ENCODE data around the gene MNAT1. TPM values are rescaled to one million over a fixed set of nuclear protein-coding genes. Genes with fewer than 3 reads are reported as not detected.

The MNAT1 gene
- total RNA-seq, 1 experiment from 2014 or later: 44.6 TPM

DNA sequence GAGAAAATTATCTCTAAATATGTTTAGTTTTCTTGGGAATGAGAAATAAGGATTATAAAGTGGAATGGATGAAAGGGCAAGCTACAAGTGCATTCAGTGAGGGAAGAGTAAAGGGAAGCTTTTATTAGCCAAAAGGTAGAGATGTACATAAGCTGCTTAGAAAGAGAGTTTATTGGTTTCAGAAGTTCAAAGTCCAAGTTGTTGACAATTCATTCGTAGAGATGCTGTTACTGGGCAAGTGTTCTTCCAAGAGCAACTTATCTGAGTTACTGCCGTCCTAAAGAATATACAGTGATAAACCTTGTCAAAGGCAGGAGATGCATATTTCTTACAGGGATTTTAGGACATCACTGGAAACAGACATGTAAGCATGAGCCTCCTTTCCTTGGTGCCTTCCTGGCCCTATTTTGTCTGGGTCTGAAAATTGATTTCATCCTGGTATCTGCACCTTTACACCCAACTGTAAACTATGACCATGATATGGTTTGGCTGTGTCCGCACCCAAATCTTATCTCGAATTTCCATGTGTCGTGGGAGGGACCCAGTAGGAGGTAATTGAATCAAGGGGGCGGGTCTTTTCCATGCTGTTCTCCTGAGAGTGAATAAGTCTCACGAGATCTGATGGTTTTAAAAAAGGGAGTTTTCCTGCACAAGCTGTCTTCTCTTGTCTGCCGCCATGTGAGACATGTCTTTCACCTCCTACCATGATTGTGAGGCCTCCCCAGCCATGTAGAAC is 199.5 kb downstream of the MNAT1 start:
- H3K36me3 Mint-ChIP-seq (ENCODE audit: insufficient read depth, unreplicated experiment): no peaks in the 10 kb centered on the region
- no TSS peak for BruUV-seq (replicated peaks)
- H3K9me3 Mint-ChIP-seq (ENCODE audit: low read depth, unreplicated experiment): no peaks in the 10 kb centered on the region
- CTCF ChIA-PET: no interaction called here
- DNase-seq: no peak
- no peak overlapping the region for H3K27ac Mint-ChIP-seq (ENCODE audit: unreplicated experiment)
- H3K4me1 Mint-ChIP-seq (ENCODE audit: low read depth, unreplicated experiment): no peaks in the 10 kb centered on the region
- H3K4me3 Mint-ChIP-seq (ENCODE audit: low read depth, unreplicated experiment): no peak overlapping the region
- TF ChIP-seq, protein P1, sequence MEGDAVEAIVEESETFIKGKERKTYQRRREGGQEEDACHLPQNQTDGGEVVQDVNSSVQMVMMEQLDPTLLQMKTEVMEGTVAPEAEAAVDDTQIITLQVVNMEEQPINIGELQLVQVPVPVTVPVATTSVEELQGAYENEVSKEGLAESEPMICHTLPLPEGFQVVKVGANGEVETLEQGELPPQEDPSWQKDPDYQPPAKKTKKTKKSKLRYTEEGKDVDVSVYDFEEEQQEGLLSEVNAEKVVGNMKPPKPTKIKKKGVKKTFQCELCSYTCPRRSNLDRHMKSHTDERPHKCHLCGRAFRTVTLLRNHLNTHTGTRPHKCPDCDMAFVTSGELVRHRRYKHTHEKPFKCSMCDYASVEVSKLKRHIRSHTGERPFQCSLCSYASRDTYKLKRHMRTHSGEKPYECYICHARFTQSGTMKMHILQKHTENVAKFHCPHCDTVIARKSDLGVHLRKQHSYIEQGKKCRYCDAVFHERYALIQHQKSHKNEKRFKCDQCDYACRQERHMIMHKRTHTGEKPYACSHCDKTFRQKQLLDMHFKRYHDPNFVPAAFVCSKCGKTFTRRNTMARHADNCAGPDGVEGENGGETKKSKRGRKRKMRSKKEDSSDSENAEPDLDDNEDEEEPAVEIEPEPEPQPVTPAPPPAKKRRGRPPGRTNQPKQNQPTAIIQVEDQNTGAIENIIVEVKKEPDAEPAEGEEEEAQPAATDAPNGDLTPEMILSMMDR (IDR thresholded peaks at IDR 0.05; ENCODE audit: unreplicated experiment): no peak
- H3K27me3 Mint-ChIP-seq (ENCODE audit: unreplicated experiment): no peaks in the 10 kb centered on the region
- intact Hi-C loops (cut with micrococcal nuclease; ENCODE audit: unreplicated experiment): no loop called here

DNA sequence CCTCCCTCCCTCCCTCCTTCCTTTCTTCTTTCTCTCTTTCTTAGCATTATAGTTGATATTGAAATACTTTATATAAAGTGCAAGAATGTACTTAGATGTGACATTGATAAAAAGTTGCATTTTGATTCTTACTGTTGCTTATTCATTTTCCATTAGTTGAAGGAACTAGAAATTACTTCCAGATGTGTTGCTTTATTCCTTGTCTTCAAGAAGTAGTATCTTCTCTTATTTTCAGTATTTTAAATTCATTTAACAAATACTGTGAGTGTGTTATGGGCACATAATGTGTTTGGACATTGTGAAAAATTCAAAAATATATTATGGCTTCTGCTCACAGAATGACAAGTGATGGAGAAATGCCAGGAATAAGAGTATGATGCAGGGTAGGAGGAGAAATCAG is 200.8 kb downstream of the MNAT1 start:
- intact Hi-C loops (cut with micrococcal nuclease; ENCODE audit: unreplicated experiment): no loop called here
- H3K4me3 Mint-ChIP-seq (ENCODE audit: low read depth, unreplicated experiment): no peak overlapping the region
- no peaks in the 10 kb centered on the region for H3K36me3 Mint-ChIP-seq (ENCODE audit: insufficient read depth, unreplicated experiment)
- DNase-seq: no peak
- H3K27me3 Mint-ChIP-seq (ENCODE audit: unreplicated experiment): no peaks in the 10 kb centered on the region
- H3K4me1 Mint-ChIP-seq (ENCODE audit: low read depth, unreplicated experiment): no peaks in the 10 kb centered on the region
- BruUV-seq (replicated peaks): no TSS peak
- no peak overlapping the region for H3K27ac Mint-ChIP-seq (ENCODE audit: unreplicated experiment)
- no peaks in the 10 kb centered on the region for H3K9me3 Mint-ChIP-seq (ENCODE audit: low read depth, unreplicated experiment)
- CTCF ChIA-PET: no interaction called here
- TF ChIP-seq, protein P1 (IDR thresholded peaks at IDR 0.05; ENCODE audit: unreplicated experiment): no peak

DNA sequence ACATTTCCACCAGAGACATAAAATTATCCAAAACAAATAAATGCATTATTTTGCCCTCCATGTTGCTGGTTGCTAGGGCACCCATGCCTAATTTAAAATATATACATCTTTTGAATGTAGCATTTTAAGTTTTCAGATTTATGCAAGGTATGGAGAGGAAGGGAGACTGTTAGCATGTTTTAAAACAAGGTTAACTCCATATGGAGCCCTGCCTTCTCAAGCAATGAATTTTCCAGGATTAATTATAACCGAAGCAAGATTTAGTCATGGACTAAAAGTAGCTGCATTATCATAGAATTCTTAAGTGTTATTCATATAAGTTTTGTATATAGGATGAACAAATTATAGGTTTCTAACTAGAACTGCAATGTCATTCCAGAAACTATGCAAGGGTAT is 209.1 kb downstream of the MNAT1 start:
- CTCF ChIA-PET: no interaction called here
- Mint-ChIP-seq H3K36me3 (ENCODE audit: insufficient read depth, unreplicated experiment) (no peaks in the 10 kb centered on the region), H3K9me3 (ENCODE audit: low read depth, unreplicated experiment) (no peaks in the 10 kb centered on the region), H3K27ac (ENCODE audit: unreplicated experiment) (no peak overlapping the region), H3K4me1 (ENCODE audit: low read depth, unreplicated experiment) (no peaks in the 10 kb centered on the region), H3K27me3 (ENCODE audit: unreplicated experiment) (no peaks in the 10 kb centered on the region), H3K4me3 (ENCODE audit: low read depth, unreplicated experiment) (no peak overlapping the region)
- no TSS peak for BruUV-seq (replicated peaks)
- TF ChIP-seq, protein P1 (IDR thresholded peaks at IDR 0.05; ENCODE audit: unreplicated experiment): no peak
- DNase-seq: no peak
- intact Hi-C loops (cut with micrococcal nuclease; ENCODE audit: unreplicated experiment): no loop called here

DNA sequence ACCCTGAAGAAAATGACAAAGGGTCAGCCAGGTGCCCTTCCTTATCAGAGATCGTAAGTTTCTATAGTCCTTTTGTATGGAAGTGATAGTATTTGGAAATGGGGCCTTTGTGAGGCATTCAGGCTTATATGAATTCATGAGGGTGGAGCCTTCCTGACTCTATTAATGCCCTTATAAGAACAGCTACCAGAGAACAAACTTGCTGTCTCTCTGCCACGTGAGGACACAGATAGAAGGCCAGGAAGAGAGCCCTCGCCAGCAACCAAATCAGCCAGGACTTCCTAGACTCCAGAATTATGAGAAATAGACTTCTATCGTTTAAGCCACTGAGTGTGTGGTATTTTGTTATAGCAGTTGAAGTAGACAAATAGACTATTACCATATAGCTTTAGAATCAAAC is 209.6 kb downstream of the MNAT1 start:
- no peaks in the 10 kb centered on the region for H3K9me3 Mint-ChIP-seq (ENCODE audit: low read depth, unreplicated experiment)
- H3K27ac Mint-ChIP-seq (ENCODE audit: unreplicated experiment): no peak overlapping the region
- BruUV-seq (replicated peaks): no TSS peak
- H3K4me1 Mint-ChIP-seq (ENCODE audit: low read depth, unreplicated experiment): no peaks in the 10 kb centered on the region
- CTCF ChIA-PET: no interaction called here
- intact Hi-C loops (cut with micrococcal nuclease; ENCODE audit: unreplicated experiment): no loop called here
- no peak overlapping the region for H3K4me3 Mint-ChIP-seq (ENCODE audit: low read depth, unreplicated experiment)
- H3K27me3 Mint-ChIP-seq (ENCODE audit: unreplicated experiment): no peaks in the 10 kb centered on the region
- no peak for DNase-seq
- H3K36me3 Mint-ChIP-seq (ENCODE audit: insufficient read depth, unreplicated experiment): no peaks in the 10 kb centered on the region
- TF ChIP-seq, protein P1 (IDR thresholded peaks at IDR 0.05; ENCODE audit: unreplicated experiment): no peak
